Activated CD8-positive, alpha-beta T cell treated with anti-CD3 and anti-CD28 coated beads for 36 hours (primary cell): ENCODE results near the gene STAP1. TPM values are rescaled to one million over a fixed set of nuclear protein-coding genes. Genes with fewer than 3 reads are reported as not detected.

Experiments used
- ATAC-seq: fragments of 200-7000 bp; cut with Tn5 transposase; one replicate; pipeline ENCODE4 v1.10.0; 2021; ENCODE audit warnings: mild to moderate bottlenecking, moderate library complexity
- CTCF ChIA-PET: fragments of 350-600 bp; sonication (Branson Sonifier 250); formaldehyde crosslinking; loops from one replicate; lab custom pipeline; 2021; ENCODE audit warnings: antibody characterized with exemption; lab: Charles Lee
- POLR2A ChIA-PET: fragments of 350-600 bp; sonication (Branson Sonifier 250); formaldehyde crosslinking; loops from one replicate; lab custom pipeline; 2021; ENCODE audit warnings: antibody characterized with exemption; lab: Charles Lee
- DNase-seq: peaks from one replicate; pipeline ENCODE4 v3.0.0-alpha.2; 2020
- H3K27ac Mint-ChIP-seq: one replicate; pipeline ENCODE4 v1.8.0; 2021; ENCODE audit warnings: mild to moderate bottlenecking, mixed read lengths
- H3K27me3 Mint-ChIP-seq: one replicate; pipeline ENCODE4 v1.8.0; 2021; ENCODE audit warnings: mixed read lengths
- H3K36me3 Mint-ChIP-seq: one replicate; pipeline ENCODE4 v1.8.0; 2021; ENCODE audit warnings: low read depth, mixed read lengths
- H3K4me1 Mint-ChIP-seq: one replicate; pipeline ENCODE4 v1.8.0; 2021; ENCODE audit warnings: low read depth, mixed read lengths
- H3K4me3 Mint-ChIP-seq: one replicate; pipeline ENCODE4 v1.8.0; 2021; ENCODE audit warnings: mild to moderate bottlenecking, moderate library complexity, mixed read lengths
- H3K9me3 Mint-ChIP-seq: one replicate; pipeline ENCODE4 v1.8.0; 2021; ENCODE audit warnings: mixed read lengths
- intact Hi-C: fragments of 100-400 bp; cut with micrococcal nuclease; formaldehyde crosslinking; loops from one replicate; pipeline ENCODE4 v1.10.0; 2022
- total RNA-seq, 2 experiments: library from RNA; stranded (reverse); gene quantifications; one replicate each; pipeline ENCODE4 v1.2.3, GENCODE V29; 2021
- TF ChIP-seq, protein P1 (sequence below): fragments of 200-600 bp; IDR thresholded peaks from one replicate; pipeline ENCODE4 v1.8.0; 2022; ENCODE audit warnings: antibody characterized with exemption, mild to moderate bottlenecking

Gene STAP1
- total RNA-seq, 2 experiments from 2014 or later = 3.0 TPM

DNA sequence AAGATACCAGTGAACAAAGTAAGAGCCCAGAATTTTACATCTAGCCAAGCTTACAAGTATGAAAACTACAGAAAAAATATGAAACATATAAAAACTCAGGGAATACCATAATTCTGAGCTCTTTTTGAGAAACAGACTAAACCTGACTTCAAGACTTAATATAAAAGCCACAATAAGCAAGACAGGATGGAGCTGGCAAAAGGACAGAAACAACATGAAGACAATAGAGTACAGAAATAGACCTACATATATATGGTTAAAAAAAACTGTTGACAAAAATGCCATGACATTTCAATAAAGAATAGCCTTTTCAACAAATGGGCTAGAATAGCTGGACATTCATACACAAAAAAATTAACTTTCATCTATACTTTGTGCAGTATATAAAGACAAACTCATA is 93.0 kb downstream of the STAP1 start:
- no peaks in the 10 kb centered on the region for H3K27me3 Mint-ChIP-seq
- TF ChIP-seq, protein P1, sequence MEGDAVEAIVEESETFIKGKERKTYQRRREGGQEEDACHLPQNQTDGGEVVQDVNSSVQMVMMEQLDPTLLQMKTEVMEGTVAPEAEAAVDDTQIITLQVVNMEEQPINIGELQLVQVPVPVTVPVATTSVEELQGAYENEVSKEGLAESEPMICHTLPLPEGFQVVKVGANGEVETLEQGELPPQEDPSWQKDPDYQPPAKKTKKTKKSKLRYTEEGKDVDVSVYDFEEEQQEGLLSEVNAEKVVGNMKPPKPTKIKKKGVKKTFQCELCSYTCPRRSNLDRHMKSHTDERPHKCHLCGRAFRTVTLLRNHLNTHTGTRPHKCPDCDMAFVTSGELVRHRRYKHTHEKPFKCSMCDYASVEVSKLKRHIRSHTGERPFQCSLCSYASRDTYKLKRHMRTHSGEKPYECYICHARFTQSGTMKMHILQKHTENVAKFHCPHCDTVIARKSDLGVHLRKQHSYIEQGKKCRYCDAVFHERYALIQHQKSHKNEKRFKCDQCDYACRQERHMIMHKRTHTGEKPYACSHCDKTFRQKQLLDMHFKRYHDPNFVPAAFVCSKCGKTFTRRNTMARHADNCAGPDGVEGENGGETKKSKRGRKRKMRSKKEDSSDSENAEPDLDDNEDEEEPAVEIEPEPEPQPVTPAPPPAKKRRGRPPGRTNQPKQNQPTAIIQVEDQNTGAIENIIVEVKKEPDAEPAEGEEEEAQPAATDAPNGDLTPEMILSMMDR = no peak
- POLR2A ChIA-PET = no interaction called here
- H3K4me1 Mint-ChIP-seq = no peaks in the 10 kb centered on the region
- H3K27ac Mint-ChIP-seq = no peak overlapping the region
- peaks cover 2% of the 10 kb centered on the region for H3K9me3 Mint-ChIP-seq
- DNase-seq = no peak
- CTCF ChIA-PET = interaction anchor here (1.1 to 1.6 kb wide), 2 partner anchors 48 to 49 kb away, joined by 3 to 4 read pairs; partner anchors contain the start of gene UBA6
- intact Hi-C loops = no loop called here
- ATAC-seq = no peak
- no peak overlapping the region for H3K4me3 Mint-ChIP-seq
- H3K36me3 Mint-ChIP-seq = peaks cover 47% of the 10 kb centered on the region

Other genes starting within 250 kb of the STAP1 start
- gene CENPC, start 13.2 kb upstream of the STAP1 start, total RNA-seq = 10 to 100 TPM; 29.1 to 32.0 TPM
- gene UBA6, start 142.4 kb downstream of the STAP1 start, total RNA-seq = 10 to 100 TPM; 81.2 to 87.5 TPM
- gene GNRHR, start 195.7 kb downstream of the STAP1 start, total RNA-seq = not detected